Measurements from ENCODE around the gene GDPD4.

GDPD4 gene

GRCh38 chr11:77299528-77299993 lies 1.9 kb downstream of the GDPD4 start:
- DNase-seq (ENCODE audit: low spot score), result no peak

- DNase-seq (ENCODE audit: low spot score), result no peak
Measured at GRCh38 chr11:77294040-77294439, 7.4 kb downstream of the GDPD4 start.

GRCh38 chr11:77289737-77290136 lies 11.7 kb downstream of the GDPD4 start:
- DNase-seq (ENCODE audit: low spot score), result no peak

- peak; percentile 72 for DNase-seq (ENCODE audit: low spot score)
Measured at GRCh38 chr11:77287615-77288273, 13.7 kb downstream of the GDPD4 start.

GRCh38 chr11:77287136-77287535 lies 14.3 kb downstream of the GDPD4 start:
- DNase-seq (ENCODE audit: low spot score), result no peak

GRCh38 chr11:77284476-77285468 lies 16.7 kb downstream of the GDPD4 start:
- no peak for DNase-seq (ENCODE audit: low spot score)

GRCh38 chr11:77283101-77283500 lies 18.4 kb downstream of the GDPD4 start:
- no peak for DNase-seq (ENCODE audit: low spot score)

GRCh38 chr11:77278595-77279506 lies 22.6 kb downstream of the GDPD4 start:
- peak; percentile 21 for DNase-seq (ENCODE audit: low spot score)

- no peak for DNase-seq (ENCODE audit: low spot score)
Measured at GRCh38 chr11:77276271-77276670, 25.2 kb downstream of the GDPD4 start.

- DNase-seq (ENCODE audit: low spot score), result no peak
Measured at GRCh38 chr11:77270921-77271320, 30.6 kb downstream of the GDPD4 start.

GRCh38 chr11:77269484-77270123 lies 31.9 kb downstream of the GDPD4 start:
- DNase-seq (ENCODE audit: low spot score), result no peak

GRCh38 chr11:77267962-77268361 lies 33.5 kb downstream of the GDPD4 start:
- no peak for DNase-seq (ENCODE audit: low spot score)

GRCh38 chr11:77266766-77267165 lies 34.7 kb downstream of the GDPD4 start:
- DNase-seq (ENCODE audit: low spot score), result no peak

GRCh38 chr11:77262803-77263202 lies 38.7 kb downstream of the GDPD4 start:
- DNase-seq (ENCODE audit: low spot score), result no peak

- peak; percentile 19 for DNase-seq (ENCODE audit: low spot score)
Measured at GRCh38 chr11:77259641-77260040, 41.8 kb downstream of the GDPD4 start.

- no peak for DNase-seq (ENCODE audit: low spot score)
Measured at GRCh38 chr11:77253690-77254089, 47.8 kb downstream of the GDPD4 start.

- DNase-seq (ENCODE audit: low spot score), result no peak
Measured at GRCh38 chr11:77252555-77253270, 48.8 kb downstream of the GDPD4 start.

- no peak for DNase-seq (ENCODE audit: low spot score)
Measured at GRCh38 chr11:77250881-77251640, 50.4 kb downstream of the GDPD4 start.

GRCh38 chr11:77249427-77249826 lies 52.1 kb downstream of the GDPD4 start:
- DNase-seq (ENCODE audit: low spot score), result no peak
